H9 (cell line): Measurements from ENCODE around the gene CTNNA3. TPM values are rescaled to one million over a fixed set of nuclear protein-coding genes. Genes with fewer than 3 reads are reported as not detected.

Source experiments
- DNase-seq: peaks from one replicate; pipeline ENCODE4 v3.0.0-alpha.2; 2017
- H2AFZ ChIP-seq: one replicate; pipeline ENCODE4 v1.6.1; 2013; ENCODE audit warnings: mild to moderate bottlenecking, low read length, control low read depth, moderate library complexity
- H2AK5ac ChIP-seq: 2 replicates; pipeline ENCODE4 v1.6.1; 2013; ENCODE audit warnings: low read length, control low read depth, mixed read lengths; ENCODE audit not compliant: insufficient read length
- H2BK120ac ChIP-seq: one replicate; pipeline ENCODE4 v1.6.1; 2013; ENCODE audit warnings: low read depth, mild to moderate bottlenecking, low read length, control low read depth, inconsistent platforms; ENCODE audit not compliant: poor library complexity, severe bottlenecking
- H2BK12ac ChIP-seq: 2 replicates; pipeline ENCODE4 v1.6.1; 2013; ENCODE audit warnings: low read length, control low read depth, mixed read lengths, low read depth; ENCODE audit not compliant: insufficient read length
- H2BK15ac ChIP-seq: 2 replicates; pipeline ENCODE4 v1.6.1; 2013; ENCODE audit warnings: low read depth, low read length, control low read depth
- H2BK20ac ChIP-seq: one replicate; pipeline ENCODE4 v1.6.1; 2013; ENCODE audit warnings: low read depth, mild to moderate bottlenecking, low read length, control low read depth, inconsistent platforms; ENCODE audit not compliant: poor library complexity, severe bottlenecking
- H2BK5ac ChIP-seq: 2 replicates; pipeline ENCODE4 v1.6.1; 2013; ENCODE audit warnings: low read length, control low read depth, mixed read lengths; ENCODE audit not compliant: insufficient read length
- H3K14ac ChIP-seq: 2 replicates; pipeline ENCODE4 v1.6.1; 2013; ENCODE audit warnings: low read length, control low read depth; ENCODE audit not compliant: insufficient read depth
- H3K18ac ChIP-seq: 2 replicates; pipeline ENCODE4 v1.6.1; 2013; ENCODE audit warnings: low read depth, mild to moderate bottlenecking, mixed read lengths, low read length, control low read depth; ENCODE audit not compliant: insufficient read length
- H3K23ac ChIP-seq: 2 replicates; pipeline ENCODE4 v1.6.1; 2013; ENCODE audit warnings: low read length, control low read depth, mixed read lengths, low read depth; ENCODE audit not compliant: insufficient read length
- H3K23me2 ChIP-seq: 2 replicates; pipeline ENCODE4 v1.6.1; 2013; ENCODE audit warnings: low read depth, mild to moderate bottlenecking, mixed read lengths, low read length, control low read depth; ENCODE audit not compliant: insufficient read length, poor library complexity, severe bottlenecking
- H3K27ac ChIP-seq: 2 replicates; pipeline ENCODE4 v1.5.1; 2013; ENCODE audit warnings: low read length, control low read depth, mixed read lengths, low read depth; ENCODE audit not compliant: insufficient read length
- H3K27me3 ChIP-seq: 2 replicates; pipeline ENCODE4 v1.6.1; 2013; ENCODE audit warnings: low read length, control low read depth, inconsistent platforms; ENCODE audit not compliant: insufficient read depth
- H3K4ac ChIP-seq: 2 replicates; pipeline ENCODE4 v1.6.1; 2013; ENCODE audit warnings: low read depth, mild to moderate bottlenecking, control low read depth, inconsistent platforms, low read length, moderate library complexity
- H3K4me1 ChIP-seq: 2 replicates; pipeline ENCODE4 v1.6.1; 2013; ENCODE audit warnings: low read length, control low read depth, inconsistent platforms; ENCODE audit not compliant: insufficient read depth
- H3K4me2 ChIP-seq: 2 replicates; pipeline ENCODE4 v1.6.1; 2013; ENCODE audit warnings: low read length, control low read depth, mixed read lengths; ENCODE audit not compliant: insufficient read length, insufficient read depth
- H3K56ac ChIP-seq: 2 replicates; pipeline ENCODE4 v1.6.1; 2013; ENCODE audit warnings: low read depth, mild to moderate bottlenecking, mixed read lengths, low read length, control low read depth; ENCODE audit not compliant: insufficient read length
- H3K79me1 ChIP-seq: 2 replicates; pipeline ENCODE4 v1.6.1; 2013; ENCODE audit warnings: low read depth, mild to moderate bottlenecking, moderate library complexity, low read length, control low read depth, inconsistent platforms; ENCODE audit not compliant: insufficient read depth, poor library complexity, severe bottlenecking
- H3K79me2 ChIP-seq: 2 replicates; pipeline ENCODE4 v1.6.1; 2013; ENCODE audit warnings: low read length, control low read depth, inconsistent platforms; ENCODE audit not compliant: insufficient read depth
- H3K9ac ChIP-seq: 2 replicates; pipeline ENCODE4 v1.6.1; 2013; ENCODE audit warnings: low read length, control low read depth, mixed read lengths; ENCODE audit not compliant: insufficient read length; ENCODE audit errors: extremely low read depth
- H3K9me3 ChIP-seq: one replicate; pipeline ENCODE4 v1.6.1; 2013; ENCODE audit warnings: low read depth, low read length, inconsistent platforms; ENCODE audit not compliant: control insufficient read depth
- H3T11ph ChIP-seq: one replicate; pipeline ENCODE4 v1.6.1; 2013; ENCODE audit warnings: mild to moderate bottlenecking, low read length, control low read depth, inconsistent platforms
- H4K20me1 ChIP-seq: one replicate; pipeline ENCODE4 v1.6.1; 2013; ENCODE audit not compliant: control insufficient read depth, insufficient read length, insufficient read depth
- H4K5ac ChIP-seq: 2 replicates; pipeline ENCODE4 v1.6.1; 2013; ENCODE audit warnings: low read depth, mild to moderate bottlenecking, mixed read lengths, low read length, control low read depth; ENCODE audit not compliant: insufficient read length
- H4K8ac ChIP-seq: replicated peaks from 2 replicates; pipeline ENCODE4 v1.6.1; 2013; ENCODE audit warnings: low read length, control low read depth, mixed read lengths, low read depth; ENCODE audit not compliant: insufficient read length
- H4K91ac ChIP-seq: 2 replicates; pipeline ENCODE4 v1.6.1; 2013; ENCODE audit warnings: low read depth, mild to moderate bottlenecking, moderate library complexity, mixed read lengths, low read length, control low read depth; ENCODE audit not compliant: insufficient read length
- H3K27ac Mint-ChIP-seq, 3 experiments: 2 replicates in 2 of 3; 3 replicates in 1 of 3; pipeline ENCODE4 v1.8.0; 2020 to 2021; ENCODE audit warnings: mixed read lengths in 3 of 3, mild to moderate bottlenecking in 1 of 3, moderate library complexity in 1 of 3
- H3K27me3 Mint-ChIP-seq: 2 replicates; pipeline ENCODE4 v1.8.0; 2021; ENCODE audit warnings: low read depth, mild to moderate bottlenecking, moderate library complexity, mixed read lengths
- H3K36me3 Mint-ChIP-seq, 3 experiments: 2 replicates in 2 of 3; 3 replicates in 1 of 3; pipeline ENCODE4 v1.8.0; 2020 to 2021; ENCODE audit warnings: low read depth in 3 of 3, mixed read lengths in 3 of 3; ENCODE audit not compliant: insufficient read depth in 1 of 3
- H3K4me1 Mint-ChIP-seq, 2 experiments: 2 replicates each; pipeline ENCODE4 v1.8.0; 2020; ENCODE audit warnings: mixed read lengths in 2 of 2
- H3K4me3 Mint-ChIP-seq, 2 experiments: 2 replicates in 1 of 2; 3 replicates in 1 of 2; pipeline ENCODE4 v1.8.0; 2020 to 2021; ENCODE audit warnings: mild to moderate bottlenecking in 2 of 2, mixed read lengths in 2 of 2, moderate library complexity in 1 of 2
- H3K9me3 Mint-ChIP-seq, 2 experiments: 2 replicates in 1 of 2; 3 replicates in 1 of 2; pipeline ENCODE4 v1.8.0; 2020; ENCODE audit warnings: mild to moderate bottlenecking in 2 of 2, mixed read lengths in 2 of 2, moderate library complexity in 1 of 2
- CTCF ChIP-seq: fragments of 200-600 bp; sonication (generic); conservative IDR thresholded peaks from 3 replicates; pipeline ENCODE4 v1.8.0; 2021; ENCODE audit warnings: antibody characterized with exemption, mild to moderate bottlenecking
- WGBS: extraction: QIAGEN DNeasy Blood & Tissue Kit; methylation state at CpG from one replicate; pipeline ENCODE4 v1.1.7; 2013; ENCODE audit warnings: missing lambda C conversion rate, low lambda C conversion rate, mixed read lengths; ENCODE audit not compliant: insufficient read length; ENCODE audit errors: extremely low coverage; 5-methylcytosine and 5-hydroxymethylcytosine counted together
- total RNA-seq: library from RNA; stranded (reverse); gene quantifications from 2 replicates; pipeline ENCODE4 v1.2.1, GENCODE V29; 2021

The CTNNA3 gene
- total RNA-seq, 1 experiment from 2014 or later, result 3.3 TPM

GRCh38 chr10:66881814-66882213 is 814.2 kb downstream of the CTNNA3 start:
- Mint-ChIP-seq H3K27me3 (no peaks in the 10 kb centered on the region), H3K4me3 (no peak overlapping the region), H3K9me3 (no peaks in the 10 kb centered on the region; a peak in 1 of 5 replicates), H3K36me3 (peaks cover 0 to 1% (median 0%) of the 10 kb centered on the region in 3 experiments; a peak in 2 of 7 replicates), H3K4me1 (peaks cover 0 to 6% of the 10 kb centered on the region in 2 experiments; a peak in 2 of 4 replicates), H3K27ac (no peak overlapping the region)
- H2BK5ac ChIP-seq, result no peak overlapping the region
- H3K4ac ChIP-seq, result no peak overlapping the region
- H3K23me2 ChIP-seq, result no peaks in the 10 kb centered on the region
- no peak overlapping the region for H4K8ac ChIP-seq
- H3K4me1 ChIP-seq, result no peaks in the 10 kb centered on the region
- H4K20me1 ChIP-seq, result no peaks in the 10 kb centered on the region
- H3K4me2 ChIP-seq, result no peak overlapping the region
- no peak overlapping the region for H3K18ac ChIP-seq
- H4K5ac ChIP-seq, result no peak overlapping the region
- no peak for TF ChIP-seq CTCF
- H2BK120ac ChIP-seq, result no peak overlapping the region
- no peaks in the 10 kb centered on the region for H3K79me2 ChIP-seq
- no CpG with 5 or more reads among the region's 3 CpGs for WGBS
- H2AK5ac ChIP-seq, result no peak overlapping the region
- no peak overlapping the region for H3T11ph ChIP-seq
- no peaks in the 10 kb centered on the region for H3K9me3 ChIP-seq
- H4K91ac ChIP-seq, result no peak overlapping the region
- H3K14ac ChIP-seq, result no peak overlapping the region
- no peak for DNase-seq
- no peak overlapping the region for H3K9ac ChIP-seq
- H3K56ac ChIP-seq, result no peak overlapping the region
- no peak overlapping the region for H2AFZ ChIP-seq
- no peak overlapping the region for H2BK12ac ChIP-seq
- no peak overlapping the region for H2BK15ac ChIP-seq
- no peak overlapping the region for H2BK20ac ChIP-seq
- no peaks in the 10 kb centered on the region for H3K79me1 ChIP-seq
- no peak overlapping the region for H3K23ac ChIP-seq
- H3K27me3 ChIP-seq, result no peaks in the 10 kb centered on the region
- H3K27ac ChIP-seq, result no peak overlapping the region
